VCaP (cell line): ENCODE data around the gene RHOXF2.
"Not testable (repeated sequence)": the region's sequence is repeated elsewhere in the genome, so short reads cannot be mapped to it uniquely, and the experiment has no call there.

ENCODE experiments used
- H3K27ac ChIP-seq: fragments of 450-650 bp; 2 replicates; pipeline ENCODE4 v1.5.1; 2017
- TF ChIP-seq, protein P1 (sequence below): fragments of 450-650 bp; conservative IDR thresholded peaks from 2 replicates; pipeline ENCODE4 v1.5.1; 2017; ENCODE audit warnings: mild to moderate bottlenecking, moderate library complexity

The RHOXF2 gene, protein sequence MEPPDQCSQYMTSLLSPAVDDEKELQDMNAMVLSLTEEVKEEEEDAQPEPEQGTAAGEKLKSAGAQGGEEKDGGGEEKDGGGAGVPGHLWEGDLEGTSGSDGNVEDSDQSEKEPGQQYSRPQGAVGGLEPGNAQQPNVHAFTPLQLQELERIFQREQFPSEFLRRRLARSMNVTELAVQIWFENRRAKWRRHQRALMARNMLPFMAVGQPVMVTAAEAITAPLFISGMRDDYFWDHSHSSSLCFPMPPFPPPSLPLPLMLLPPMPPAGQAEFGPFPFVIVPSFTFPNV

DNA sequence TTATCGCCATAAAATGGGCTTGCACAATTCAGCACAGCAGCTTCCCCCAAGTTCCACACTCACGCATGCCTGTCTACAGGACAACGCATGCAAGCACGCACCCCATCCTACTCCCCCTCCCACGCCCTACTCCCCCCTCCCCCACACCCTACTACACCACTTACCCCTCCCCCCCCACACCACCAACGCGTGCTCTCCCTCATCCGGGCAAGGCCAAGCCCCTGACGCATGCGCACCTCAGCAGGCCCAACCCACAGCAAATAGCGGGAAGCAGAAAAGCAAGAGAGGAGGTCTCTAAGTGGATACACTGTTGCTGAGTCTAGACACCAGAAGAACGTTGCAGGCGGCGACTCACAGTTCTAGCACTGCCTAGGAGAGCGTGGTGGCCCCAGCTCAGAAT lies at the start of gene RHOXF2:
TSS of gene RHOXF2 (plus strand) at position 301 of the 400 bp plus-strand sequence. CDS start 138 bp downstream, outside the sequence.
- not testable (repeated sequence) for H3K27ac ChIP-seq

DNA sequence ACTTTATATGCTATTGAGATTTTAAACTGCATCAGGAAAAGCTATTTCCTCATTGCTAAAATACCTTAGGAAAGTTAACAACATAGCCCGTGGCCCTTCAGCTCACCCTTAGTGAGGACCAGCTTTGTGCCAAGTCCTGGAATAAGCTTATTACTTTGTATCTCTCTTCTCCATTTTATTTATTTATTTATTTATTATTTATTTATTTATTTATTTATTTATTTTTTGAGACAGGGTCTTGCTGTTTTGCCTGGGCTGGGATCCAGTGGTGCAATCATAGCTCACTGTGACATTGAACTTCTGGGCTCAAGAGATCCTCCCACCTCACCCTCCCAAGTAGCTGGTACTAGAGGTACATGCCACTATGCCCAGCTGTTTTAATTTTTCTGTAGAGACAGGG lies 49.0 kb upstream of the RHOXF2 start:
- H3K27ac ChIP-seq, result no peak overlapping the region
- TF ChIP-seq, protein P1, sequence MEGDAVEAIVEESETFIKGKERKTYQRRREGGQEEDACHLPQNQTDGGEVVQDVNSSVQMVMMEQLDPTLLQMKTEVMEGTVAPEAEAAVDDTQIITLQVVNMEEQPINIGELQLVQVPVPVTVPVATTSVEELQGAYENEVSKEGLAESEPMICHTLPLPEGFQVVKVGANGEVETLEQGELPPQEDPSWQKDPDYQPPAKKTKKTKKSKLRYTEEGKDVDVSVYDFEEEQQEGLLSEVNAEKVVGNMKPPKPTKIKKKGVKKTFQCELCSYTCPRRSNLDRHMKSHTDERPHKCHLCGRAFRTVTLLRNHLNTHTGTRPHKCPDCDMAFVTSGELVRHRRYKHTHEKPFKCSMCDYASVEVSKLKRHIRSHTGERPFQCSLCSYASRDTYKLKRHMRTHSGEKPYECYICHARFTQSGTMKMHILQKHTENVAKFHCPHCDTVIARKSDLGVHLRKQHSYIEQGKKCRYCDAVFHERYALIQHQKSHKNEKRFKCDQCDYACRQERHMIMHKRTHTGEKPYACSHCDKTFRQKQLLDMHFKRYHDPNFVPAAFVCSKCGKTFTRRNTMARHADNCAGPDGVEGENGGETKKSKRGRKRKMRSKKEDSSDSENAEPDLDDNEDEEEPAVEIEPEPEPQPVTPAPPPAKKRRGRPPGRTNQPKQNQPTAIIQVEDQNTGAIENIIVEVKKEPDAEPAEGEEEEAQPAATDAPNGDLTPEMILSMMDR, result no peak

GRCh38 chrX:120111611-120112010 lies 46.8 kb upstream of the RHOXF2 start:
- TF ChIP-seq, protein P1, result no peak
- H3K27ac ChIP-seq, result no peak overlapping the region

DNA sequence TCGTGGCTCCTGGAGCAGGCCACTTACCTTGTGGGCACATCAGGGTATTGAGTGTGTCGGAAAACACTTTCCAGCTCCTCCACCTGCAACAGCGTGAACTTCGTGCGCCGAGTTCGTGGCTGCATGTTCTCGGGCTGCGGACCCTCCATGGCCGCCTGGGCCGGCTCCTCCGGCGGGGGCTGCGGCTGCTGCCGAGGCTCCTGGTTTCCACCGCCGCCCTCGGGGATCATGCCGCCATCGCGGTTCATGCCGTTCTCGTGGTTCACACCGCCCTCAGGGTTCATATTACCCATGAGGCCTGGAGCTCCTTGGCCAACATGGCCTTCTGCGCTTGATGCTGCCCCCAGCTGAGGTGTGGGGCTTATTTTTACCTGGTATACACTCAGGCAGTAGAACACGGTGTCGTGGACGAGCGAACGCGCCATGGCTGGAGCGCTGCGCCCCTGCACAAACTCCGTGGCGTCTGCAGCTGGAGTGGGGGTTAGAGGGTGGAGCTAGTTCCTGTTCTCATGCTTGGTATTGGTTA lies 42.9 kb upstream of the RHOXF2 start, which contains the start of gene RHOXF1:
TSS of gene RHOXF1 (minus strand) at position 476 of the 526 bp plus-strand sequence. CDS start at position 425, 51 bp downstream.
- TF ChIP-seq, protein P1, result no peak
- H3K27ac ChIP-seq, result no peak within 1 kb of the TSS

DNA sequence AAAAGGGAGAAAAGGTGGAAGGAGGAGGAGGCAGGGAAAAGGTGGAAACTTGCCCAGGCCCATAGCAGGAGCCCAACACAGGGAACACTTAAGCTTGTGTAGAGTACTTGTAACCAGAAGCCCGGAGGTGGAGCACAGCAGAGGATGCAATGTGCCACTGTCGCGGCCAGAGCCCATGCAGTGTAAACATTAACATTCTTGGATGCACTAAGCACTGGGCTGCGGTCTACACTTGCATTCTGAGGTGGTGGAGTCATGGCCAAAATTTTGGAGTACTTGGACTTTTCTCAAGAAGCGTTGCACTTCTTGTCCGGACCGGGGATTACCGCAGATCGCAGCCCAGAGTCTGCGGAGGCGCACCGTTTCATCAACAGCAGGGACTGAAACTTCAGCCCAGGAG lies 38.2 kb upstream of the RHOXF2 start:
- TF ChIP-seq, protein P1, result no peak
- no peak overlapping the region for H3K27ac ChIP-seq

DNA sequence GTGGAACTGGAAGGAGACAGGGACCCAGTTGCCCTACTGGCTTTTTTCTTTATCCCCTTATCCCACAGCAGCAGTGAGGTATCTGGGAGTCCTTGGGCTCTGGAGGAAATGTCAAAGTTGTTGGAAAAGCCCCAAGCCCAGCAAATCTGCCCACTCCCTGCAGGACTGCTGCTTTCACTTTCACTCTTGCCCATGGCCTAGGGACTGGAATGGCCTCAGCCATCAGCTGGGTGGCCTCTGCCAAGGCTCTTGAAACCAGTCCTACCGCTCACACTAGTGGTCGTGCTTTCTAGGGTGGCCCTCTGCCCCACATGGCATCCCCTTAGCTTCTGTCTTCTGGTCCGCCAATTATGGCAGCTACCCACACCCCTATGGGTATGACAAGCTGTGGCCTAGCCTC lies 33.0 kb upstream of the RHOXF2 start:
- TF ChIP-seq, protein P1, result no peak
- no peak overlapping the region for H3K27ac ChIP-seq

DNA sequence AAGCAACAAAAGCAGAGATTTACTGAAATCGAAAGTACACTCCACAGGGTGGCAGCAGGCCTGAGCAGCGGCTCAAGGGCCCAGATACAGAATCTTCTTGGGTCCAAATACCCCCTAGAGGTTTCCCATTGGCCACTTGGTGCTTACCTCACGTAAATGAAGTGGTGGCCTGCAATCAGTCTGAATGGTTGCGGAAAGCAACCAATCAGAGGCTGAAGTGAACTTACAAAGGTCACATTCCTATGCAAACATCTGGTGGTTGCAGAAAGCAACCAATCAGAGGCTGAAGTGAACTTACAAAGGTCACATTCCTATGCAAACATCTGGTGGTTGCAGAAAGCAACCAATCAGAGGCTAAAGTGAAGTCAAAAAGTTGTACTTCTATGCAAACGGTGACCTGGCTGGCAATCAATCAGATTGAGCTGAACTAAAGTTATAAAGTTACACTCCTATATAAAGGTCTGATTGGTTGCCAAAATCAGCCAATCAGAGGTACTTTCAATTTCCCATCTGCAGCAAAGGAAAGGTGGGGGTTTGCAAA lies 30.0 kb upstream of the RHOXF2 start:
- not testable (repeated sequence) for H3K27ac ChIP-seq

- H3K27ac ChIP-seq, result no peak overlapping the region
- TF ChIP-seq, protein P1, result no peak
Observed at GRCh38 chrX:120136128-120136527, 22.3 kb upstream of the RHOXF2 start.
